ENCODE data around the gene HOXD13. TPM values are rescaled to one million over a fixed set of nuclear protein-coding genes. Genes with fewer than 3 reads are reported as not detected.

HOXD13 gene
- total and polyA plus RNA-seq, 2 of the 8 experiments (the other 6 are each of a cell fraction or from before 2014, with no cell fraction given), result not detected

DNA sequence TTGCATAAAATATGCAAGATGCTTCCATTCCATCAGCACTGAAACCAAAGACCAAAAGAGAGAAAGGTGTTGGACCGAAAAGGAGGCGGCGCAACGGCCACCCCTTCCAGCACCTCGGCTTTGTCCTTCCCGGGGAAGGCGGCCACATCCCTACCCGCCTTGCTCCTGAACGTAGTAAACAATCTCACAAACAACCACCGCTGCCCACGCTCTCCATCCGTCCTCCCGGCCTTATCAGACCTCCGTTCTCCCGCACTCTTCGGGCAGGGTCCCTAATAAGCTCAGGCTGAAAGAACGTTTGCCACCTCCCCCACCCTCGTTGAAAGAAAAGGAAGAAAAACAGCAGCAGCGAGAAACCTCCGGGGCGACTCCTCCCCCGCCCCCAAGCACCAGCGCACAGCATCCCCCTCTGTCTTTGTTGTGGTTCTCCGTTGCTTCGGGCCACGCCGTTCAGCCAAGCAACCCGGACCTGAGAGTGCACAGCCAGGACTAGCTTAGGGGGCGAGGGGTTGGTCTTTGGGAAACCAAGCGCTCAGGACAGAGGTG lies 13.2 kb upstream of the HOXD13 start (continued):
- TF ChIP-seq POLR2AphosphoS5 (IDR thresholded peaks at IDR 0.05; ENCODE audit: low read depth, low read length) (no peak), CBX5 (IDR thresholded peaks at IDR 0.05; ENCODE audit: low read depth, low read length) (no peak), GTF2F1 (IDR thresholded peaks at IDR 0.05; ENCODE audit: borderline replicate concordance, low read depth, low read length) (no peak), RBBP5 (IDR thresholded peaks at IDR 0.05; ENCODE audit: borderline replicate concordance, low read depth, low read length) (0 out of 2 replicates have a peak, but pooled peaks have one; percentile 20), KDM5A (IDR thresholded peaks at IDR 0.05; ENCODE audit: low read length) (no peak), ASH2L (IDR thresholded peaks at IDR 0.05; ENCODE audit: low read length) (peak; percentile 77), HDAC2 (IDR thresholded peaks at IDR 0.05; ENCODE audit: borderline replicate concordance in 1 of 2, low read depth in 2 of 2, low read length in 2 of 2) (no peak)
- TF ChIP-seq, protein P1, sequence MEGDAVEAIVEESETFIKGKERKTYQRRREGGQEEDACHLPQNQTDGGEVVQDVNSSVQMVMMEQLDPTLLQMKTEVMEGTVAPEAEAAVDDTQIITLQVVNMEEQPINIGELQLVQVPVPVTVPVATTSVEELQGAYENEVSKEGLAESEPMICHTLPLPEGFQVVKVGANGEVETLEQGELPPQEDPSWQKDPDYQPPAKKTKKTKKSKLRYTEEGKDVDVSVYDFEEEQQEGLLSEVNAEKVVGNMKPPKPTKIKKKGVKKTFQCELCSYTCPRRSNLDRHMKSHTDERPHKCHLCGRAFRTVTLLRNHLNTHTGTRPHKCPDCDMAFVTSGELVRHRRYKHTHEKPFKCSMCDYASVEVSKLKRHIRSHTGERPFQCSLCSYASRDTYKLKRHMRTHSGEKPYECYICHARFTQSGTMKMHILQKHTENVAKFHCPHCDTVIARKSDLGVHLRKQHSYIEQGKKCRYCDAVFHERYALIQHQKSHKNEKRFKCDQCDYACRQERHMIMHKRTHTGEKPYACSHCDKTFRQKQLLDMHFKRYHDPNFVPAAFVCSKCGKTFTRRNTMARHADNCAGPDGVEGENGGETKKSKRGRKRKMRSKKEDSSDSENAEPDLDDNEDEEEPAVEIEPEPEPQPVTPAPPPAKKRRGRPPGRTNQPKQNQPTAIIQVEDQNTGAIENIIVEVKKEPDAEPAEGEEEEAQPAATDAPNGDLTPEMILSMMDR (IDR thresholded peaks at IDR 0.05; ENCODE audit: control extremely low read depth in 1 of 3, insufficient read depth in 1 of 3, low read depth in 1 of 3, low read length in 3 of 3), result no peak

Measured in H1 (cell line).